ENCODE data around the gene LMAN1L.

LMAN1L gene

GRCh38 chr15:74857671-74858368, 45.2 kb downstream of the LMAN1L start:
- no peak for DNase-seq (ENCODE audit: low read depth, low spot score)

GRCh38 chr15:74858369-74858740, 45.7 kb downstream of the LMAN1L start:
- DNase-seq (ENCODE audit: low read depth, low spot score) = no peak

GRCh38 chr15:74863239-74864056, 50.8 kb downstream of the LMAN1L start:
- DNase-seq (ENCODE audit: low read depth, low spot score) = no peak

GRCh38 chr15:74864296-74864695, 51.7 kb downstream of the LMAN1L start:
- DNase-seq (ENCODE audit: low read depth, low spot score) = no peak

- no peak for DNase-seq (ENCODE audit: low read depth, low spot score)
Measured at GRCh38 chr15:74865316-74865715, 52.7 kb downstream of the LMAN1L start.

DNA sequence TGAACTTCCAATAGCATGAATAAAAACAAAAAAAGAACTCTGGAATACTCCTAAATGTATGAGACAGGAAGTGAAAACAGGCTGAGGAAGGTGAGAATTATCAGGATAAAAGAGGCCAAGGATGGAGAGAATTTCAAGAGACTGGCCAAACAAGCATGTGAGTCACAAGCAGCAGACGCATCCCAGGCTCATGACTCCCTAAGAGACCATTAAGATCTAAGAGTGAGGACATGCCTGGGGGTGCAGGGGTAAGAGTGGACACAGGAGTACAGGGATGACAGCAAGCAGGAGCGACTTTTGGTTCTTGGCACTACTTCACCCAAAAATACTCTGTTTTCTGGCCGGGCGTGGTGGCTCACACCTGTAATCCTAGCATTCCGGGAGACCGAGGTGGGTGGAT, 53.5 kb downstream of the LMAN1L start:
- DNase-seq (ENCODE audit: low read depth, low spot score) = no peak

DNA sequence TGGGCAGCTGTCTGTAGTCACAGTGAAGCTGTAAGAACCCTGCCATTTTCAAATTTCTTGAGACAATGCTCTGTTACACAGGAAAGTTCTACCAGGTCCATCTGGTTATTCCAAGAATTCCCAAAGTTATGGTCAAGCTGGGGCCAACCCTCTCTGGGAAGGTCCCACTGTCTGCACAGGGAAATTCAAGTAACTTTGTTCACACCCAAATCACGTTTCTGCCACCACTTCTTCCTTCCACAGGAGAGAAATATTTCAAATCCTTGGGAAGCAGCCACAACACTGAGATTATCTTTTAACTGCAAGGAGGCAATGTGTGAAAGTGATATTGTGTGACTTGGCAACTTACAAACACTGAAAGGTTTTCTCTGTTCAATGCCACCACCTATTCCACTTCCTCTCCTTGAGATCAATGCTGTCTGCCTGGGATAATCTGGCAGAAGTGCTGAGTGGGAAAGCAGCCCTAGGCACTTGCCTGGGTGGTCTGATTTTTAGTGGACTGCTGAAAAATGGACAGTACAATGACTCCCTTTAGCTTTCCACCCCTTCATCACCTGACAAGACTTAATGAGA, 54.9 kb downstream of the LMAN1L start:
- DNase-seq (ENCODE audit: low read depth, low spot score) = no peak

- no peak for DNase-seq (ENCODE audit: low read depth, low spot score)
Measured at GRCh38 chr15:74868059-74868458, 55.4 kb downstream of the LMAN1L start.

GRCh38 chr15:74869372-74869725, 56.7 kb downstream of the LMAN1L start:
- no peak for DNase-seq (ENCODE audit: low read depth, low spot score)

DNA sequence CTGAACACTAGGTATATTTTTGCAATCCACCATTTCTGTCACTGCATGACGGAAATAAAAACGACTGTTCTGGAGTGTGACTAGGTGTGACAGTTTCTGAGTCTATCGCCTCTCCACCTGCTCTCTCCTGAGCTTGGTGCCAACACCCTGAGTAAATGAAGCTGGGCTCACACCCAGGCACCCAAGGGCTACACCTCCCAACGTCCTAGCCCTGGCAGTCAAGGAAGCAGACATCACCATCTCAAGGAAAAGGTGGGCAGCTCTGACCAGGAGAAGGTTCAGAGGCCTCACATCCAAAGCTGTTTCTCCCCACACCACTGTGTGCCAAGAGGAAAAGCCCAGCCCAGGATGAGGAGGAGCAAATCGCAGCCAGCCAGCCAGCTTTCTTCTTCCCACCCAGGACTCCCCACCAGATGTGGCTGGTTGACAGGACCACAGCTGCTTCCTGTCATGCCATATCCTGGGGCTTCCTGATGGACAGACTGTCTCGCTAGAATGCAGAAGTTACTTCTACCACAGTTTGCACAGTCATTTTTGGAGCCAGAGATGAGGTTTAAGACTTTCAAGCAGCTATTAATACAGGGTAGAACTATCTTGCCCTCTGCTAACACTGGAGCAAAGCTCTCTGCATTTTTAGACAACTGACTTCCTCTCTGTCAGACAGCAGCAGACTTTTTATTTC, 57.2 kb downstream of the LMAN1L start:
- DNase-seq (ENCODE audit: low read depth, low spot score) = no peak

GRCh38 chr15:74870436-74871215, 58.0 kb downstream of the LMAN1L start:
- no peak for DNase-seq (ENCODE audit: low read depth, low spot score)

DNA sequence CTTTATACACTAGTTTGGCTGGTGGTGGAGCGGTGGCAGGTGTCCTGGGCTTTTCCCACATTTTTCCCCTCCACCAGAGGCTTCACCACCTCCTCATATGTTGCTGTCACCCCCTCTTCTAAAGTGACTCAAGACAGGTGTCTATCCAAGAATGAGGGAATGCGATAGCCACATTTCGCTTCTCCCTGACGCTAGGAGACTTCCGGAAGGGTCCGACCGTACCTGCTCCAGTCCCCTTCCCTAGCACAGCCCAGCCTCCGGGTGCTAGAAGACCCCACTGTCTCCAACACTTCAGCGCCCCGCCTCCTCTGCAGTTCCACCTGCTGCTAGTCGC, 60.0 kb downstream of the LMAN1L start:
- no peak for DNase-seq (ENCODE audit: low read depth, low spot score)

GRCh38 chr15:74873036-74873755, 60.6 kb downstream of the LMAN1L start, which contains the start of gene SCAMP2:
TSS of gene SCAMP2 (minus strand) at chr15:74873365. CDS start at chr15:74873255, 110 bp downstream.
- DNase-seq (ENCODE audit: low read depth, low spot score) = peak; percentile 86

GRCh38 chr15:74873756-74874424, 61.3 kb downstream of the LMAN1L start:
- DNase-seq (ENCODE audit: low read depth, low spot score) = peak; percentile 6

All from smooth muscle cell of the brain vasculature (primary cell).